GM12874 (cell line): ENCODE data around the gene TGM3.

ENCODE experiments used
- TF ChIP-seq, protein P1 (sequence below): IDR thresholded peaks from 2 replicates; pipeline ENCODE4 v1.5.1; 2011; ENCODE audit warnings: low read depth, mild to moderate bottlenecking, control low read depth, low read length, moderate library complexity; ENCODE audit not compliant: insufficient read depth

Gene TGM3

DNA sequence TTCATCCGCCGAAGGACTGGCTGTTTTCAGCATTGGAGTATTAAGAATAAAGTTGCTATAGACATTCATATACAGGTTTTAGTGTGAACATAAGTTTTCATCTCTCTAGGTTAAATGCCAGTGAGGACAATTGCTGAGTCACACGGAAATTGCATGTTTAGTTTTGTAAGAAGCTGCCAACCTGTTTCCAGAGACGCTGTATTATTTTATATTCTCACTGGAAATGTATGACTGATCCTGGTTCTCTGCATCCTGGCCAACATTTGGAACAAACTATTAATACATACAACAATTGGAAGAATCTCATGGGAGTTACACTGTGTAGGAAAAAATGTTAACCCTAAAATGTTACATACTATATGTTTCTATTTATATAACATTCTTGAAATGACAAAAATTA is 68.2 kb downstream of the TGM3 start:
- TF ChIP-seq, protein P1, sequence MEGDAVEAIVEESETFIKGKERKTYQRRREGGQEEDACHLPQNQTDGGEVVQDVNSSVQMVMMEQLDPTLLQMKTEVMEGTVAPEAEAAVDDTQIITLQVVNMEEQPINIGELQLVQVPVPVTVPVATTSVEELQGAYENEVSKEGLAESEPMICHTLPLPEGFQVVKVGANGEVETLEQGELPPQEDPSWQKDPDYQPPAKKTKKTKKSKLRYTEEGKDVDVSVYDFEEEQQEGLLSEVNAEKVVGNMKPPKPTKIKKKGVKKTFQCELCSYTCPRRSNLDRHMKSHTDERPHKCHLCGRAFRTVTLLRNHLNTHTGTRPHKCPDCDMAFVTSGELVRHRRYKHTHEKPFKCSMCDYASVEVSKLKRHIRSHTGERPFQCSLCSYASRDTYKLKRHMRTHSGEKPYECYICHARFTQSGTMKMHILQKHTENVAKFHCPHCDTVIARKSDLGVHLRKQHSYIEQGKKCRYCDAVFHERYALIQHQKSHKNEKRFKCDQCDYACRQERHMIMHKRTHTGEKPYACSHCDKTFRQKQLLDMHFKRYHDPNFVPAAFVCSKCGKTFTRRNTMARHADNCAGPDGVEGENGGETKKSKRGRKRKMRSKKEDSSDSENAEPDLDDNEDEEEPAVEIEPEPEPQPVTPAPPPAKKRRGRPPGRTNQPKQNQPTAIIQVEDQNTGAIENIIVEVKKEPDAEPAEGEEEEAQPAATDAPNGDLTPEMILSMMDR, result no peak

DNA sequence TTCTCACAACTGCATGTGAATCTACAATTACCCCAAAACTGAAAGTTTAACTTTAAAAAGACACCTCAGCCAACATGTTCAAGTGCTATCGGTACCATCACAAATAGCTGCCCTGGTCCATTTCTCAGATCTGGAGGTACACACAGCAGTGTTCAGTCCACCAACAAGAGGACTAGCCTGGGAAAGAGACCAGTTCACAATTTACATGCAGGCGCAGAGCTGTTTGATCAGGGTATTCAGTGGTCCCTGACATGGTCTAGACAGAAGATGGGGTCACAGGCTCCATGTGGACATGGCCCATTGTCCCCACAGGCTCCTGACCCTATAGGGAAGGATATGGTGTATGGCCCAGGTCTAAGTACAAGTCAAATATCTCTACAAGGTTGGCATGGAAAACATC is 69.3 kb downstream of the TGM3 start:
- TF ChIP-seq, protein P1, result no peak

DNA sequence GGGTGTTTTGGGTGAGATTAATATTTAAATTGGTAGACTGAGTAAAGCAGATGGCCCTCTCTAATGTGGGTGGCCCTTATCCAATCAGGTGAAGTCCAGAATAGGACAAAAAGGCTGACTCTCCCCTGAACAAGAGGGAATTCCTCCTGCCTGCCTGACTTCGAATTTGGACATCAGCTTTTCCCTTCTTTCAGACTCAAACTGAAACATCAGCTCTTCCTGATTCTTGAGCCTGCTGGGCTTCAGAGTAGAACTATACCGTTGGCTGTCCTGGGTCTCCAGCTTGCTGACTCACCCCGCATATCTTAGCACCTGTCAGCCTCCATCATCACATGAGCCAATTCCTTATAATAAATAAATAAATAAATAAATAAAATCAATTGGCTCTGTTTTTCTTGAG is 69.9 kb downstream of the TGM3 start:
- TF ChIP-seq, protein P1, result no peak

DNA sequence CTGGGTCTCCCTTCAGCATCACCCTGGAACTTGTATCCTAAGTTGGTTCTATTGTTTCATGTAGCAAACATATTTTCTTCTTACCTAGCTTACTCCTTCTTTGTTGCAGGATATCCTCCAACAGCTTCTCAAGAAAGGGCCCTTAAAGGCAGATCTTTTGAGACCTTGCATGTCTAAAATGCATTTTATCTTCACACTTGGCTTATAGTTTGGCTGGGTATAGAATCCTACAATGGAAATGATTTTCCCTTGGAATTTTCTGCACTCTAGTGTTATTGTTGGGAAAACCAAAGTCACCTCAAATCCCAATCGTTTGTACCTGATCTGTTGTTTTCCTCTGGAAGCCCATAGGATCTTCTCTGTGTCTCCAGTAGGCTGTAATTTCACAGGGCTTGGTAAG is 72.8 kb downstream of the TGM3 start:
- TF ChIP-seq, protein P1, result no peak

DNA sequence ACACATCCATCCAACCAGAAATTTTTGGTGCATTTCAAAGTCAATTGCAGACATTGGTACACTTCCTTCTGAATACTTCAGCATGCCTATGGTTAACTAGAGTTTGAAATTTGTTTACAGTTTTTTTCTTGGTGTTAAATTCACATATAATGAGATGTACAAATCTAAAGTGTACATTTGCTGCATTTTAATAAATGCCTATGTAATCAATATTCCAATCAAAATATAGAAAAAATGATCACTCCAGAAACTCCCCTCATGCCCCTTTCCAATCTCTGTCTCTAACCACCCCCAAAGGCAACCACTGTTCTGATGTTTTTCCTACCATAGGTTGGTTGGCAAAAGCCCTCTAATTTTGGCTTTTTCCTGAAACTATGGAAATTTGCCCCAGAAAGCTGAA is 77.3 kb downstream of the TGM3 start:
- TF ChIP-seq, protein P1, result no peak

DNA sequence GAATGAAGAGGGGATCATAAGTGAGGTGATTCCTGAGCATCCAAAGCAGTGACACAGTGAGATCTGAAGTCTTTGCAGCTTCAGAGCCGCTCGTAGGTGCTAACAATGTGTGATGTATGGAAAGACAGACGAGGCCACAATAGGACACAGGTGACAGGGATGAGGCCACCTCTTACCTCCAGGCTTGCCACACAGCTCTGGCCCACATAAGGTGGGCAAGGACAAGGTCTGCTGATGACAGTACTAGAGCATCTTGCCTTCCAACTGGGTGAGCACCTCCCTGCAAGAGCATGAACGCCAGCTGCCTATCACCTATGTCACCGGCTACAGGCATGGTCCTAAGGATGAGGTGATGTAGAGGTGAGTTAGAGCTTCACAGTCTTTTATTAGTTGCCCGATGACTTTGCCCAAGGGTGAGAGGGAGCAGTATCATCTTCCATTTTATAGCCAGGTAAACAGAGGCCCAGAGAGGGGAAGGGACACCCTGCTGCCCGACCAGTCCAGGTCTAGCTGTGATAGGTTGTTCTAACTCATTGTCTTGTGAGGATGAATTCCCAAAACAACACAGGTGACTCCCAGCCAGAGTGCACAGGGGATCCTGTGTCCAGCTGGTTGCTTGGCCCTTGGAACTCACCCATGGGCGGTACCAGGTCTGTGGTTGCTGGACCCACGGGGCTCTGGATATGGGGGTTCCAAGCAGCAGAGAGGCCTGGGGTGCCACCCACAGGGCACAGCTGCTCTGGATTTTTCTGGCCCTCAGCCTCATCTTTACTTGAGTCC is 78.7 kb downstream of the TGM3 start:
- TF ChIP-seq, protein P1, result no peak

DNA sequence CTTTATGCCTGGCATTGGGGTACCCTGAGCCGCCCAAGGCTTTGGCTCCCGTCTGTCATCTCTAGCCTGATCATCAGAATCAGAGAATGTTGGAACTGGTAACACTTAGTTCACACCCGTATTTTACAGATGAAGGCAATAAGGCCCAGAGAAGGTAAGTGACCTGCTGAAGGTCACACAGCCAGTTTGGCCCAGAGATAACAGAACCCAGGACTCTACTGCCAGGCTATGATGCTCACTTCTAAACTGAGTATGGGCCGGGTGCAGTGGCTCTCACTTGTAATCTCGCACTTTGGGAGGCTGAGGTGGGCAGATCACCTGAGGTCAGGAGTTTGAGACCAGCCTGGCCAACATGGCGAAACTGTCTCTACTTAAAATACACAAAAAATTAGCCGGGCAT is 83.1 kb downstream of the TGM3 start:
- TF ChIP-seq, protein P1, result no peak
